ENCODE results near the gene WDR11. TPM values are rescaled to one million over a fixed set of nuclear protein-coding genes. Genes with fewer than 3 reads are reported as not detected.

Gene WDR11
- total RNA-seq, 2 donors from 2014 or later = 79.6 to 96.1 TPM

GRCh38 chr10:120833222-120833928, 17.8 kb upstream of the WDR11 start:
- H3K4me3 Mint-ChIP-seq = no peak overlapping the region
- H3K27ac Mint-ChIP-seq = no peak overlapping the region
- no peaks in the 10 kb centered on the region for H3K36me3 ChIP-seq (ENCODE audit: control insufficient read depth, insufficient read depth, low read length)
- WGBS, 2 experiments (ENCODE audit: insufficient coverage in 1 of 2, insufficient read length in 1 of 2) = 86% methylated on average over 6 of the region's 6 CpGs; no CpG with 5 or more reads in 1 of the 2 experiments
- H3K9me3 ChIP-seq (ENCODE audit: control insufficient read depth, low read length) = no peaks in the 10 kb centered on the region
- H3K4me1 Mint-ChIP-seq = peaks cover 15% of the 10 kb centered on the region
- peaks cover 4% of the 10 kb centered on the region for H3K4me1 ChIP-seq (ENCODE audit: control insufficient read depth, insufficient read depth, low read length)
- H3K27me3 Mint-ChIP-seq (ENCODE audit: insufficient read depth) = peaks cover 2% of the 10 kb centered on the region
- H3K9ac ChIP-seq (ENCODE audit: extremely low read depth, low read length, poor library complexity, severe bottlenecking) = no peak overlapping the region
- no peak for TF ChIP-seq CTCF (conservative IDR thresholded peaks at IDR 0.05)
- DNase-seq = no peak
- no peaks in the 10 kb centered on the region for H3K9me3 Mint-ChIP-seq
- no peak overlapping the region for H3K27ac ChIP-seq (ENCODE audit: low read depth, low read length)
- H3K36me3 Mint-ChIP-seq (ENCODE audit: low read depth) = no peaks in the 10 kb centered on the region
- no peak overlapping the region for H3K4me3 ChIP-seq (ENCODE audit: low read length)
- H3K27me3 ChIP-seq (ENCODE audit: control insufficient read depth, insufficient read depth, low read length, poor library complexity, severe bottlenecking) = no peaks in the 10 kb centered on the region

GRCh38 chr10:120835603-120836002, 15.6 kb upstream of the WDR11 start:
- Mint-ChIP-seq H3K27ac (no peak overlapping the region), H3K4me3 (no peak overlapping the region), H3K36me3 (ENCODE audit: low read depth) (no peaks in the 10 kb centered on the region), H3K27me3 (ENCODE audit: insufficient read depth) (peaks cover 2% of the 10 kb centered on the region), H3K9me3 (no peaks in the 10 kb centered on the region), H3K4me1 (peaks cover 19% of the 10 kb centered on the region)
- no peaks in the 10 kb centered on the region for H3K27me3 ChIP-seq (ENCODE audit: control insufficient read depth, insufficient read depth, low read length, poor library complexity, severe bottlenecking)
- no peak overlapping the region for H3K27ac ChIP-seq (ENCODE audit: low read depth, low read length)
- H3K9ac ChIP-seq (ENCODE audit: extremely low read depth, low read length, poor library complexity, severe bottlenecking) = no peak overlapping the region
- no peak for TF ChIP-seq CTCF (conservative IDR thresholded peaks at IDR 0.05)
- DNase-seq = no peak
- peaks cover 1% of the 10 kb centered on the region for H3K4me1 ChIP-seq (ENCODE audit: control insufficient read depth, insufficient read depth, low read length)
- no peak overlapping the region for H3K4me3 ChIP-seq (ENCODE audit: low read length)
- 83% methylated on average over 2 of the region's 2 CpGs; no CpG with 5 or more reads in 1 of the 2 experiments for WGBS, 2 experiments (ENCODE audit: insufficient coverage in 1 of 2, insufficient read length in 1 of 2)
- no peaks in the 10 kb centered on the region for H3K36me3 ChIP-seq (ENCODE audit: control insufficient read depth, insufficient read depth, low read length)
- H3K9me3 ChIP-seq (ENCODE audit: control insufficient read depth, low read length) = no peaks in the 10 kb centered on the region

GRCh38 chr10:120838941-120839340, 12.2 kb upstream of the WDR11 start:
- H3K27me3 ChIP-seq (ENCODE audit: control insufficient read depth, insufficient read depth, low read length, poor library complexity, severe bottlenecking) = no peaks in the 10 kb centered on the region
- no peak for DNase-seq
- Mint-ChIP-seq H3K9me3 (no peaks in the 10 kb centered on the region), H3K36me3 (ENCODE audit: low read depth) (no peaks in the 10 kb centered on the region), H3K4me1 (peaks cover 27% of the 10 kb centered on the region), H3K27ac (no peak overlapping the region), H3K4me3 (no peak overlapping the region), H3K27me3 (ENCODE audit: insufficient read depth) (no peaks in the 10 kb centered on the region)
- no peaks in the 10 kb centered on the region for H3K4me1 ChIP-seq (ENCODE audit: control insufficient read depth, insufficient read depth, low read length)
- H3K9me3 ChIP-seq (ENCODE audit: control insufficient read depth, low read length) = no peaks in the 10 kb centered on the region
- no peak overlapping the region for H3K9ac ChIP-seq (ENCODE audit: extremely low read depth, low read length, poor library complexity, severe bottlenecking)
- no peak for TF ChIP-seq CTCF (conservative IDR thresholded peaks at IDR 0.05)
- 94 to 98% methylated on average over 3 of the region's 3 CpGs for WGBS, 2 experiments (ENCODE audit: insufficient coverage in 1 of 2, insufficient read length in 1 of 2)
- H3K4me3 ChIP-seq (ENCODE audit: low read length) = no peak overlapping the region
- H3K27ac ChIP-seq (ENCODE audit: low read depth, low read length) = no peak overlapping the region
- no peaks in the 10 kb centered on the region for H3K36me3 ChIP-seq (ENCODE audit: control insufficient read depth, insufficient read depth, low read length)

Measured in endodermal cell (in vitro differentiated cells).